Measurements from ENCODE around the gene RHOU. TPM values are rescaled to one million over a fixed set of nuclear protein-coding genes. Genes with fewer than 3 reads are reported as not detected.

RHOU gene
- total and polyA plus RNA-seq, 10 of the 15 experiments (the other 5 are each of a cell fraction or from before 2014, with no cell fraction given) = not detected

DNA sequence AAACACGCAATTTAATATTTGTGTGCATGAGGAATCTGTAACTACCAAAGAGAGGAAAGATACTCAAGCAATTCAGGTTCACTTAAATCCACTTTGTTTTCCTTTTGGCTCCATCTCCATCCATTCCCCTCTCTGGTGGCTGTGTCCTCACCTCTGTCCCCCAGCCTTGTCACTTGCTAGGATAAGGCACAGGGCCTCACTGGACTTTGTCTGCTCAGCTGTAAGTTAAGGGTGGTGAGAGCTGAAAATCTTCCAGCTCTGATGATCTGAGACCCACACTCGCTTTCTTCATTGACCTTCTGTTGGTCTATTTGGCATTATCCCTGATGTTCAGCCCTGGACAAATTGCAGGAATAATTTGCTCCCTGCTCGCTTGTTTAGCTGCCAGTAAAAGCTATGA lies 56.5 kb downstream of the RHOU start (continued):
- TF ChIP-seq TAF1 (IDR thresholded peaks at IDR 0.05; ENCODE audit: borderline replicate concordance, low read depth, low read length) = no peak

DNA sequence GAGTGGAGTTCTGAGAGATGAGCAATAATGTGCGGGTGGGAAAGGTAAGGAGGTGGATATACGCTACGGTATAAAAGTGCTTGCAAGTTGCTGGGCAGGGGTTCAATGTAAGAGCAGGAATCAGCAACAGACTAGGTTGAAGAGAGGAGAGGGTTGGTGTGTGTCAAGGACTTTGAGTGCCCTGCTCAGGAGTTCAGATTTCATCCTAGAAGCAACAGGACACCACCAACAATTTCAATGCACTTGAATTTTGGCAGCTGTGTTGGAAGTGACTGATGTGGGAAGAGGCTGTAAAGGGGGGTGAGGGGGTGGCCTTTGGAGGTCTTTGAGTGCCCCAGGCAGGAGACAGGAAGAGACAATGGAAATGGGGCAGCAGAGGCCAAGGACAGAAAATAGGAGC lies 57.3 kb downstream of the RHOU start:
- ChIA-PET POLR2A (no interaction called here), SMC1A (ENCODE audit: uncharacterized antibody, unreplicated experiment) (interaction anchor here (1.8 kb wide), 1 partner anchor 50 kb away, joined by 3 read pairs; no protein-coding TSS in a partner anchor), RAD21 (ENCODE audit: unreplicated experiment) (no interaction called here), CTCF (no interaction called here)
- H3K9ac ChIP-seq (ENCODE audit: control insufficient read depth, insufficient read depth, low read length) = no peak overlapping the region
- intact Hi-C loops (cut with micrococcal nuclease; ENCODE audit: unreplicated experiment) = no loop called here
- FAIRE-seq (no peak), DNase-seq (ENCODE audit: low read depth, low spot score) (no peak), ATAC-seq (no peak)
- no peaks in the 10 kb centered on the region for H3K9me3 ChIP-seq (replicated peaks; ENCODE audit: control insufficient read depth, insufficient read depth, low read length)
- H3K4me3 ChIP-seq = no peak overlapping the region
- no peak overlapping the region for H3K4me2 ChIP-seq (ENCODE audit: control insufficient read depth, insufficient read depth)
- no TSS peak for BruUV-seq (replicated peaks)
- H2AFZ ChIP-seq (ENCODE audit: control insufficient read depth, low read depth, low read length) = no peak overlapping the region
- no peaks in the 10 kb centered on the region for H3K36me3 ChIP-seq (ENCODE audit: control insufficient read depth in 2 of 2, insufficient read depth in 2 of 2, low read length in 1 of 2)
- in situ Hi-C loops (cut with MboI) = no loop called here
- H3K27ac ChIP-seq (ENCODE audit: control insufficient read depth, insufficient read depth) = no peak overlapping the region
- H3K79me2 ChIP-seq (ENCODE audit: control insufficient read depth, insufficient read depth, low read length) = no peaks in the 10 kb centered on the region
- peaks cover 0 to 2% of the 10 kb centered on the region in 2 experiments; a peak in 1 of 4 replicates for H3K27me3 ChIP-seq (replicated peaks in 1 of 2; ENCODE audit: control insufficient read depth in 2 of 2, insufficient read depth in 2 of 2, low read length in 1 of 2)
- 100% methylated on average over 3 of the region's 3 CpGs for WGBS (ENCODE audit: insufficient coverage, insufficient replicate concordance, low lambda C conversion rate, missing lambda C conversion rate)
- peaks cover 7% of the 10 kb centered on the region for H3K4me1 ChIP-seq (ENCODE audit: control insufficient read depth, insufficient read depth, low read length)
- no peaks in the 10 kb centered on the region for H4K20me1 ChIP-seq (ENCODE audit: control insufficient read depth, insufficient read depth)
- TF ChIP-seq, protein P1, sequence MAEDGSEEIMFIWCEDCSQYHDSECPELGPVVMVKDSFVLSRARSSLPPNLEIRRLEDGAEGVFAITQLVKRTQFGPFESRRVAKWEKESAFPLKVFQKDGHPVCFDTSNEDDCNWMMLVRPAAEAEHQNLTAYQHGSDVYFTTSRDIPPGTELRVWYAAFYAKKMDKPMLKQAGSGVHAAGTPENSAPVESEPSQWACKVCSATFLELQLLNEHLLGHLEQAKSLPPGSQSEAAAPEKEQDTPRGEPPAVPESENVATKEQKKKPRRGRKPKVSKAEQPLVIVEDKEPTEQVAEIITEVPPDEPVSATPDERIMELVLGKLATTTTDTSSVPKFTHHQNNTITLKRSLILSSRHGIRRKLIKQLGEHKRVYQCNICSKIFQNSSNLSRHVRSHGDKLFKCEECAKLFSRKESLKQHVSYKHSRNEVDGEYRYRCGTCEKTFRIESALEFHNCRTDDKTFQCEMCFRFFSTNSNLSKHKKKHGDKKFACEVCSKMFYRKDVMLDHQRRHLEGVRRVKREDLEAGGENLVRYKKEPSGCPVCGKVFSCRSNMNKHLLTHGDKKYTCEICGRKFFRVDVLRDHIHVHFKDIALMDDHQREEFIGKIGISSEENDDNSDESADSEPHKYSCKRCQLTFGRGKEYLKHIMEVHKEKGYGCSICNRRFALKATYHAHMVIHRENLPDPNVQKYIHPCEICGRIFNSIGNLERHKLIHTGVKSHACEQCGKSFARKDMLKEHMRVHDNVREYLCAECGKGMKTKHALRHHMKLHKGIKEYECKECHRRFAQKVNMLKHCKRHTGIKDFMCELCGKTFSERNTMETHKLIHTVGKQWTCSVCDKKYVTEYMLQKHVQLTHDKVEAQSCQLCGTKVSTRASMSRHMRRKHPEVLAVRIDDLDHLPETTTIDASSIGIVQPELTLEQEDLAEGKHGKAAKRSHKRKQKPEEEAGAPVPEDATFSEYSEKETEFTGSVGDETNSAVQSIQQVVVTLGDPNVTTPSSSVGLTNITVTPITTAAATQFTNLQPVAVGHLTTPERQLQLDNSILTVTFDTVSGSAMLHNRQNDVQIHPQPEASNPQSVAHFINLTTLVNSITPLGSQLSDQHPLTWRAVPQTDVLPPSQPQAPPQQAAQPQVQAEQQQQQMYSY (CRISPR knock-in tag; IDR thresholded peaks at IDR 0.05) = no peak
- no peak for TF ChIP-seq SUZ12 (IDR thresholded peaks at IDR 0.05; ENCODE audit: unreplicated experiment)
- TF ChIP-seq, protein P2, sequence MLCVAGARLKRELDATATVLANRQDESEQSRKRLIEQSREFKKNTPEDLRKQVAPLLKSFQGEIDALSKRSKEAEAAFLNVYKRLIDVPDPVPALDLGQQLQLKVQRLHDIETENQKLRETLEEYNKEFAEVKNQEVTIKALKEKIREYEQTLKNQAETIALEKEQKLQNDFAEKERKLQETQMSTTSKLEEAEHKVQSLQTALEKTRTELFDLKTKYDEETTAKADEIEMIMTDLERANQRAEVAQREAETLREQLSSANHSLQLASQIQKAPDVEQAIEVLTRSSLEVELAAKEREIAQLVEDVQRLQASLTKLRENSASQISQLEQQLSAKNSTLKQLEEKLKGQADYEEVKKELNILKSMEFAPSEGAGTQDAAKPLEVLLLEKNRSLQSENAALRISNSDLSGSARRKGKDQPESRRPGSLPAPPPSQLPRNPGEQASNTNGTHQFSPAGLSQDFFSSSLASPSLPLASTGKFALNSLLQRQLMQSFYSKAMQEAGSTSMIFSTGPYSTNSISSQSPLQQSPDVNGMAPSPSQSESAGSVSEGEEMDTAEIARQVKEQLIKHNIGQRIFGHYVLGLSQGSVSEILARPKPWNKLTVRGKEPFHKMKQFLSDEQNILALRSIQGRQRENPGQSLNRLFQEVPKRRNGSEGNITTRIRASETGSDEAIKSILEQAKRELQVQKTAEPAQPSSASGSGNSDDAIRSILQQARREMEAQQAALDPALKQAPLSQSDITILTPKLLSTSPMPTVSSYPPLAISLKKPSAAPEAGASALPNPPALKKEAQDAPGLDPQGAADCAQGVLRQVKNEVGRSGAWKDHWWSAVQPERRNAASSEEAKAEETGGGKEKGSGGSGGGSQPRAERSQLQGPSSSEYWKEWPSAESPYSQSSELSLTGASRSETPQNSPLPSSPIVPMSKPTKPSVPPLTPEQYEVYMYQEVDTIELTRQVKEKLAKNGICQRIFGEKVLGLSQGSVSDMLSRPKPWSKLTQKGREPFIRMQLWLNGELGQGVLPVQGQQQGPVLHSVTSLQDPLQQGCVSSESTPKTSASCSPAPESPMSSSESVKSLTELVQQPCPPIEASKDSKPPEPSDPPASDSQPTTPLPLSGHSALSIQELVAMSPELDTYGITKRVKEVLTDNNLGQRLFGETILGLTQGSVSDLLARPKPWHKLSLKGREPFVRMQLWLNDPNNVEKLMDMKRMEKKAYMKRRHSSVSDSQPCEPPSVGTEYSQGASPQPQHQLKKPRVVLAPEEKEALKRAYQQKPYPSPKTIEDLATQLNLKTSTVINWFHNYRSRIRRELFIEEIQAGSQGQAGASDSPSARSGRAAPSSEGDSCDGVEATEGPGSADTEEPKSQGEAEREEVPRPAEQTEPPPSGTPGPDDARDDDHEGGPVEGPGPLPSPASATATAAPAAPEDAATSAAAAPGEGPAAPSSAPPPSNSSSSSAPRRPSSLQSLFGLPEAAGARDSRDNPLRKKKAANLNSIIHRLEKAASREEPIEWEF (IDR thresholded peaks at IDR 0.05; ENCODE audit: insufficient replicate concordance, low read depth, low read length) = no peak
- TF ChIP-seq WRNIP1 (IDR thresholded peaks at IDR 0.05; ENCODE audit: borderline replicate concordance, low read depth, low read length) = no peak
- TF ChIP-seq TCF12 (IDR thresholded peaks at IDR 0.05; ENCODE audit: low read depth, low read length) = no peak
- TF ChIP-seq BRCA1 (IDR thresholded peaks at IDR 0.05; ENCODE audit: low read depth, low read length) = no peak
- no peak for TF ChIP-seq SP1 (IDR thresholded peaks at IDR 0.05; ENCODE audit: low read depth, low read length)
- no peak for TF ChIP-seq TCF7 (IDR thresholded peaks at IDR 0.05; ENCODE audit: borderline replicate concordance)
- TF ChIP-seq, protein P3, sequence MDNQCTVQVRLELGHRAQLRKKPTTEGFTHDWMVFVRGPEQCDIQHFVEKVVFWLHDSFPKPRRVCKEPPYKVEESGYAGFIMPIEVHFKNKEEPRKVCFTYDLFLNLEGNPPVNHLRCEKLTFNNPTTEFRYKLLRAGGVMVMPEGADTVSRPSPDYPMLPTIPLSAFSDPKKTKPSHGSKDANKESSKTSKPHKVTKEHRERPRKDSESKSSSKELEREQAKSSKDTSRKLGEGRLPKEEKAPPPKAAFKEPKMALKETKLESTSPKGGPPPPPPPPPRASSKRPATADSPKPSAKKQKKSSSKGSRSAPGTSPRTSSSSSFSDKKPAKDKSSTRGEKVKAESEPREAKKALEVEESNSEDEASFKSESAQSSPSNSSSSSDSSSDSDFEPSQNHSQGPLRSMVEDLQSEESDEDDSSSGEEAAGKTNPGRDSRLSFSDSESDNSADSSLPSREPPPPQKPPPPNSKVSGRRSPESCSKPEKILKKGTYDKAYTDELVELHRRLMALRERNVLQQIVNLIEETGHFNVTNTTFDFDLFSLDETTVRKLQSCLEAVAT (IDR thresholded peaks at IDR 0.05) = no peak
- no peak for TF ChIP-seq ZNF217 (IDR thresholded peaks at IDR 0.05)
- no peak for TF ChIP-seq DPF2 (IDR thresholded peaks at IDR 0.05)
- TF ChIP-seq CBX5 (IDR thresholded peaks at IDR 0.05; ENCODE audit: low read depth) = no peak

Data from GM12878 (cell line).